Vagina (tissue), 2 donors: ENCODE measurements around the gene MRPL10.

Experiments
- POLR2A ChIP-seq, 2 donors: fragments of 450-650 bp; IDR thresholded peaks; one replicate each; pipeline ENCODE4 v1.6.1; 2017; ENCODE audit warnings: antibody characterized with exemption in 2 of 2, mild to moderate bottlenecking in 2 of 2, moderate library complexity in 2 of 2
- POLR2AphosphoS5 ChIP-seq, 2 donors: sonication (generic); formaldehyde crosslinking; IDR thresholded peaks; one replicate each; pipeline ENCODE4 v1.9.0; 2017; ENCODE audit warnings: antibody characterized with exemption in 2 of 2, mild to moderate bottlenecking in 2 of 2, low read depth in 1 of 2; ENCODE audit not compliant: insufficient read depth in 1 of 2
- TF ChIP-seq, protein P1 (sequence below), 3 experiments: fragments of 450-650 bp in 2 of 3; fragments of 200-600 bp in 1 of 3; sonication (generic) in 1 of 3; IDR thresholded peaks; one replicate each; pipeline ENCODE4 v1.5.1; 2017 to 2019; ENCODE audit warnings: antibody characterized with exemption in 3 of 3, mild to moderate bottlenecking in 2 of 3, moderate library complexity in 2 of 3

DNA sequence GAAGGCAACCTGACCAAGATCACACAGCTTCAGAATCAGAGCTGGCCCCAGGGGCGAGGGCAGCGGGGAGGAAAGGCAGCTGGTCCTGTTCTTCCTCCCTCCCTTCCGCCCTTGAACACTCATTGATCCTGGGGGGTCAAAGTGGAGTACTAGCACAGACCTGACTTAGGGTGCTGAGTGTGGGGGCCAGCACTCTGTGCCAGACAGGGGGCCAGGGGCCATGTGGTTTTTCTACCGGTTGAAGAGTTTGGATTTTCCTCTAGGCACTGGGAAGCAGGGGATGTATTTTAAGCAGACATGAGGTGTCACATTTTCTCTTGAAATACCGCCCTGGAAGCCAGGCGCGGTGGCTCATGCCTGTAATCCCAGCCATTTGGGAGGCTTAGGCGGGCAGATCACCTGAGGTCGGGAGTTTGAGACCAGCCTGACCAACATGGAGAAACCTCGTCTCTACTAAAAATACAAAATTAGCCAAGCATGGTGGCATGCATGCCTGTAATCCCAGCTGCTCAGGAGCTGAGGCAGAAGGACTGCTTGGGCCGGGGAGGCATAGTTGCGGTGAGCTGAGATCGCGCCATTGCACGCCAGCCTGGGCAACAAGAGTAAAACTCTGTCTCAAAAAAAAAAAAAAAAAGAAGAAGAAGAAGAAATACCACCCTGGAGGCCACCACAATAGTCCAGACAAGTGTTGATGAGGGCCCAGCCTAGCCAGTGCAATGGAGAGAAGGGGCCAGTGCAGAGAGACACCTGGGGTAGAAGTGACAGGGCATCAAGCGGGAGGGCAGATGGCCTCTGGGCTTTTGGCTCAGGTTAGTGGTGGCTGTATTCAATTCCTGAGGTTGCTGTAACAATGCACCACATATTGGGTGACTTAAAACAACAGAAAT is 25.1 kb downstream of the MRPL10 start:
- TF ChIP-seq, protein P1, sequence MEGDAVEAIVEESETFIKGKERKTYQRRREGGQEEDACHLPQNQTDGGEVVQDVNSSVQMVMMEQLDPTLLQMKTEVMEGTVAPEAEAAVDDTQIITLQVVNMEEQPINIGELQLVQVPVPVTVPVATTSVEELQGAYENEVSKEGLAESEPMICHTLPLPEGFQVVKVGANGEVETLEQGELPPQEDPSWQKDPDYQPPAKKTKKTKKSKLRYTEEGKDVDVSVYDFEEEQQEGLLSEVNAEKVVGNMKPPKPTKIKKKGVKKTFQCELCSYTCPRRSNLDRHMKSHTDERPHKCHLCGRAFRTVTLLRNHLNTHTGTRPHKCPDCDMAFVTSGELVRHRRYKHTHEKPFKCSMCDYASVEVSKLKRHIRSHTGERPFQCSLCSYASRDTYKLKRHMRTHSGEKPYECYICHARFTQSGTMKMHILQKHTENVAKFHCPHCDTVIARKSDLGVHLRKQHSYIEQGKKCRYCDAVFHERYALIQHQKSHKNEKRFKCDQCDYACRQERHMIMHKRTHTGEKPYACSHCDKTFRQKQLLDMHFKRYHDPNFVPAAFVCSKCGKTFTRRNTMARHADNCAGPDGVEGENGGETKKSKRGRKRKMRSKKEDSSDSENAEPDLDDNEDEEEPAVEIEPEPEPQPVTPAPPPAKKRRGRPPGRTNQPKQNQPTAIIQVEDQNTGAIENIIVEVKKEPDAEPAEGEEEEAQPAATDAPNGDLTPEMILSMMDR (IDR thresholded peaks at IDR 0.05): no peak
- TF ChIP-seq POLR2AphosphoS5 (IDR thresholded peaks at IDR 0.05; ENCODE audit: insufficient read depth in 1 of 2, low read depth in 1 of 2) (no peak), POLR2A (IDR thresholded peaks at IDR 0.05) (no peak)
